NCI-H1930 (cell line): ENCODE measurements around the gene IFNK.

Source experiments
- DNase-seq, 2 experiments: peaks; one replicate each; lab custom pipeline; 2025; lab: John Stamatoyannopoulos, UW

Gene IFNK

DNA sequence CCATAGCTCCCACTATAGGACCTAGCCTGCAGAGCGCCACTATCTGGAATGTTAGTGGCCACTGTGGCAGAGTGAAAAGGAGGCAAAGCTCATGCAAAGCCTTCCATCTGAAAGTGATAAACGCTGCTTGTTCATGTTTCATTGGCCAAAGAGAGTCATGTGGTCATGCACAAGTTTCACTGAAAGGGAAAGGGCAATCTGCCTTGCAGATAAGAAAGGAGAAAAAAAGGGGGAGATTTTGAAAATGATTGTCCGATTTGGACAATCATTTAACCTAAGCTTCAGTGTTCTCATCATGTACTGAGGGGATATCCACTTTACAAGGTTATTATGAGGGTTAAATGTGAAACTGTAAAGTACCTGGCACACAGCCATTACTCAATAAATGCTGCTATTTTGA lies 14.6 kb downstream of the IFNK start:
- no peak for DNase-seq

DNA sequence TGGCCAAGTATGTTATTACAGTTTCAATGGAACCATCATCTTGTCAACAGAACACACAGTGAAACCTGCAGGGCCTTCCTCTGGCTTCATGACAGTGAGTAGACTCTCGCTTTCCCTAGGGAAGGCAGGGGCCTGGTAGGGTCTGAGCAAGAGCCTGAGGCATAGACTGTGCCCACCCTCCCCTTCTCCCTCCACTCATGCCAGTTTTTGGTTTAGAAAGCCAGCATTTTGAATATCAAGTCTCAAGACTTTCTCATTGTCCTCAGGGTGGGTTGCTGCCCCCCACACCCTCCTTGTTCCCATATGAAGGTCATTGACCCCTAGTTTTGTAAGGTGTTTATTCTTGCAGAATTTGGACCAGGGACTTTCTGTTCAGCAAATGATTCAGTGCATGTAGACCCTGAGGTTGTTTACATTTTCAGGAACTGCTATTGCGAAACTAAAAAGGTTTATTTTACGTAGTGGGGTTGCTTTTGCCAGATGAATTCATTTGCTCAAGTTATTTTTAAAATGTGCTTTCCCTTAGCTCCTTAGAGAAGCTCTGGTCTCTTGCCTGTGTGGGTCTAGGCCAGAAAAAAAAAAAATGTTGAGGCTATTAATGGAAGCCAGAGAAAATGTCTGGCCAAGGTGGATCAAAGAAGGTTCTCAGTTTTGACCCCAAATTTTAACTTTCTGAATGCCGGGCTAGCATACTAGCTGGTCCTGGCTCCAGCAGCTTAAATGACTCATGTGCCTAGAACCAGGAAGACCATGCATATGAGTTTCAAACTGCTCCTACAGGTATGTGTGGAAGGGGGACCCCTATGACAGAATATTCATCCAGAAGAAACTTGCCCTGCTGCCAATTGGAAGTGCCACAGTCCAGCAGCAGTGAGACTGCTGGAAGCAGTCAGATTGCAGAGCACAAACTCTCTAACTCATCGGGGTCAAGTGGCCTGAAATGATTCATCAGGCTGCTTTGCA lies 15.7 kb downstream of the IFNK start:
- DNase-seq, result no peak

DNA sequence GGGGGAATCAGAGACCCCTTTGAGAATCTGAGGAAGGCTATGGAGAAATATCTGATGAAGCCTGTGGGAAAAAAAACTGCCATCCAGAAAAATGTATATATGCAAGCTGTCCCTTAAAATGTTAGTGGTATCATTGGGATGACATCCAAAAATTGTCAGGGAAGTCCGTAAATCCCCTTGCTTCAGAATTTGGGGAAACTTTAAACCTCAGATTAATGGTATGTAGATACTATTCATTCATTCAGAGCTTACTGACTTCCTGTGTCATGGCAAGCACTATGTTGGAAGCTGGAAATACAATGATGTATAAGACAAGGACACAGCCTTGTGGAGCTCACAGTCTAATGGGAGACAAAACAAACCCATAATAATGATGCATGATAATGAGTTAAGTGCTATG lies 16.4 kb downstream of the IFNK start:
- no peak for DNase-seq

DNA sequence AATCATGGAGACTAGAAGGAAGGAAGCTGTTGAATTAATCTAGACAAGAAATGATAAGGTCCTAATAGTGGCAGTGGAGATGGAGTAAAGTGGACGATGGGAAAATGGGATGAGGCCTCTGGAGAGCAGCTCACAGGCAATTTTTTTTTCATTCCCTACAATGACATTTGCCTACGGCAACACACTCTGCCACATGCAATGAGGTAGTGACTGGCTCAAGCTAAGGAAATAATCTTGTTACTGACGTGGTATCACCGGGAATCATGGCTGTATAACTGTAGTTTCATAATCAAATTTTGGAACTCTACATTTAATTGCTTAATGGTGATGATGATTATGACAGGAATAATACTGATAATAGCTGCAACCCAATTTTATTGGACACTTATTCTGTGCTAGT lies 17.6 kb downstream of the IFNK start:
- DNase-seq, result no peak

DNA sequence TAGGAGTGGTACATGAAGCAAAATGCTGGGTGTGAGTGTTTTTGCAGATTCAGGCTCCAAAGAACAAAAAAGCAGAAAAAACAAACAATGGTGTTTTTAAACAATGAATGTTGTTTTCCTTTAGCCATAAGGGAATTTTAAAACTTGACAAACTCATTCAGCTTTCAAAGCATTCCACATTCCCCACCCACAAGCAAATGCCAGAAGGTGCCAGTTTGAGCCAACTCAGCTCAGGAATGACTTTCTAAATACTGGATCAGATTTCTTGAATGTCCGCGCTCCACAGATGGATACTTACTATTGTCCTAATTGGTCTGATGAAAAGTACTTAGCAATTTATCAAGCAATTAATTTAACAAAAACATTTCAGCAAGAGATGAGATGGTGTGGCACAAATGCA lies 18.4 kb downstream of the IFNK start:
- DNase-seq, result no peak

DNA sequence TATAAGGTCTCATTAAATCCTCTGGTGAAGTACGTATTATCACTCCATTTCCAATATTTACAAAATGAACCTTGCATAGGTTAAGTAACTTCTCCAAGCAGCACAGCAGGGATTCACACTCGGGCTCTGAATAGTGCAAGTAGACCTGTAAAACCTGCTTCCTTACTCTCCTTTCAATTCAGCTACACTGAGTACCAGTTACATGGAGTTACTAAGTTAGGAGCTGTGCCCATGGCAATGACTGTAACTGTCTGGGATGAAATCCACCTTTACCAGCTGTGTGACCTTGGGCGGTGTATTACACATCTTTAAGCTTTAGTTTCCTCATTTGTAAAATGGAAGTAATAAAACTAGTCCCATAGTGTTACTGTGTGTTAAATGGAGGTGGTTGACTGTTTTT lies 21.4 kb downstream of the IFNK start:
- no peak for DNase-seq

DNA sequence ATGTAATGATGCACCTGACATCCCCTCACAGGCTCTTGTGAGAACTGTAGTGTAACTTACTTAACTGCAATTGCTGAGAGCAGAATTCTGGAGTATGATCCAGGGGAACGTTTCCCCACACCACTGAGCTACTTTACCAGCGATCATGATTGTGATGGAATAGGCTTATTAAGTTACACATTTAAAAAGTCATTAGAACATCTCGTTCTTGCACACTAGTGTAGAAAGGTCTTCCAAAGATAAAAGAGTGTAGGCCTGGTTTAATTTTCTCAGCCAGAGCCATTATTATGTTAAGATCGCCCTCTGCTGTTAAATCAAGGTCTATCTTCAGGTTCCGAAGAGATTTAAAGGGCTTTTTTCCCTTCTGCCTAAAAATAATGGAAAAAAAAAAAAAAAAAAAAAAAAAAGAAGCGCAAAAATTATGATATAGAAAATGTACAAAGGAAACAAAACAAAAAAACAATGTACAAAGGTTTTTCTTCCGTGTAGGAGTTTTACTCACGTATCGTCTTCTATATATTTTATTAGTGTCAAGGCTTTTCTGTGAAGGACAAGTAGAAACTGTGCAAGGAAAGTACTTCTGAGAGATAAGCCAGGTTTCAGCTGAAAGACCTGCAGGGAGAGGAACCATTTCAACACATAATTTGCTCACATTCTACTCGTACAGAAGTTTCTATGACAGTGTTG lies 24.1 kb downstream of the IFNK start:
- no peak for DNase-seq

DNA sequence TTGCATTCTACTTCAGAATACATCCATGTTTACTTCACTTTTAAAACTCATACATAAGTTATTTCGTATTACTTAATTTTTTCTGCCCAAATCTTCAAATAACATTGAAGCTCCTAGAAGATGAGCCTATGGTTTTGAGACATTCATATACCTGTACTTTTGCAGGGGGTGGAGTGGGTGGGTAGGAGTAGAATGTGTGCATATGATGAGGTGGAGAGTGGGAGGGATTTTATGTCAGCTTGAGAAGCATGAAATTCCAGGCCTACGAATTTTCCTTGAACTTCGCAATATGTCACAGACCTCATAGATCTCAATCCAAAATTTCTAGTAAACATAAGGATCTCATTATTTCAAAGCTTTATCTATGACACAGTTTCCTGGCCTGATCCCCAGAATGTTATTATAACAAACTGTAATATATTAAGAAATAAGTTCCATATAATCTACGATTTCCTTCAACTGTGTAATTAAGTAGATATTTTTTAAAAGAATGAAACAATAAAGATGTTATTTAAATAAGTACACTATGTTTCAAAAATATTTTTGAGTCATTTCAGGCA lies 25.2 kb downstream of the IFNK start:
- no peak for DNase-seq

DNA sequence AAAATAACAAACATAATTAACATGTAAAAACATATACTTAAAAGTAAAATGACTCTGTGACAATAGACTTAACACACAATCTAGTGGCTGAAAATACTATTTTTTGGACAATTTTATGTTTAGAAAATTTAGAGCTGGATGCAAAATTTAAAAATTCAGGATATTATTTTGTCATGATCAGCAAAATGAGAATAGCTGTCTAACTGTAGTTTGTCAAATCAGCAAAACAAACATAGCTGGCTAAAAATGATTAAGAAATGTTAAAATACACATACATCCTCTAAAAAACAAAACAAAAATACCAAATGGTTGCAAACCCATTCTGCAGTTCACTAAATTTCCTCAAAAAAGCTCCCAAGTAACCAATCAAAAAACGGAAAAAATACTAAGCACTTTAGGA lies 30.6 kb downstream of the IFNK start:
- DNase-seq, result no peak

DNA sequence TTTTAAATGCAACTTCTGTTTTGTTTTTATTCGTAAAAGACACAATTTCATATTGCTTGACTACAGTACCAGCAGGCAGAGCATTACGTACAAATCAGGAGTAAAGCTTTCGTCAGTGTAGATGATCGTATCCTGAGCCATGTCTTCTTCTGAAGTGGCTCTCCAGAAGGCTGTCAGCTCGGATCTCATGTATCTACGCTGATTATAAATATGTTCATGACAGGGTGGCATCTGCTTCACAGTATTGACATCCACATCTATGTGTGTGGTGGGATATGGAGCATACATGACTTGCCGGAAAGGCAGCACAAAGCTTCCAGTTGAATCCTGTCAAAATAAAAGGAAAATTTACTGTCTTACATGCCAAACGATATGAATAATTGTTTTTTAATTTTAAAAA lies 32.4 kb downstream of the IFNK start:
- no peak for DNase-seq

DNA sequence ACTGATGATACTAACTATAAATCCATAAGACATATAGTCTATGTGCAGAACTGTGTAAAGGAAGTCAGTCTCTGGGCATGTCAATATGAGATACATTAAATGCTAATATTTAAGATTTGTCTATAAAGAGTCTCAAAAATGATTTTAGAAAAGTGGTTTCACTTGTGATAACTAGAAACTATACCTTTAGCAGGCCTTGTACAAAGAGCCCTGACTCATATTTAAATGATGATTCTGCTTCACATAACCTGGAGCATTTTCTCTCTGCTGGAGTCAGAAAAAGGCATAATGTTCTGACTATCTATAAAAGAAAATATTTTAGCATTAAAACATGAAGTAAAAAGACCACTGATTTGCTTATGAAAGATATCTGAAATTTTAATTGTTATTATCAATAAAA lies 34.2 kb downstream of the IFNK start:
- DNase-seq, result no peak

DNA sequence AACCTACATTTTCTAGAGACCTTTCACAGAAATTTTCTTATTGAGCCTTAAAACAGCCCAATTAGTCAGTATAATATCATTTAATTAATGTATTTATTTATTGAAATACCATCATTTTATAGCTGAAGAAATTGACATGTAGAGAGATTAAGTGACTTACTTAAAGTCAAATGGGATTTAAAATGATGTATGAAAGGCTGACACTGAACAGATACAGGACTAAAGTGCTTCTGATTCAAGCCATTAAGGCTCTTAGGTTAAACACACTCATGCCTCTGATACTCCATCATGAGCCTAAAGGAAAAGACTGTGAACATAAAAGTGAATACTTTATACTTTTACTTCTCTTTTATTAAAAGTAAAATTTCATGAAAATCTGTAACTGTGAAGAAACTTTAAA lies 36.4 kb downstream of the IFNK start:
- DNase-seq, result no peak

DNA sequence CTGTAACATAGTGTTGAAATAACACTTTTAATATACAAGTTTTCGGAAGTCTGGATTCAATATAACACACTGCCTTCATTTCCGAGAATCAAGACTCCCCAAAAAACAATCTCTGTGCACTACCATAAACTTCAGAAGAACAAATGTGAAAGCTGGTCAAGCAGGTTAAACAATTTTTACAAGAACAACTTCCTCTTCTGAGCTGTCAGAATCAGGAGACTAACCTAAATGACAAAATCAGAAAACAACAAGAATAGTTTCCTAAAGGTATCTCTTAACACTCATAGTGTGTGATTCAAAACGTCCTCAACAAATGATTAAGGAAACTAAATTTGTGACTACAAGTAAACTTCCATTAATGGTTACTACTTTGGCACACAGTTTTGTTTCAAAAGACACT lies 37.6 kb downstream of the IFNK start:
- DNase-seq, result no peak

DNA sequence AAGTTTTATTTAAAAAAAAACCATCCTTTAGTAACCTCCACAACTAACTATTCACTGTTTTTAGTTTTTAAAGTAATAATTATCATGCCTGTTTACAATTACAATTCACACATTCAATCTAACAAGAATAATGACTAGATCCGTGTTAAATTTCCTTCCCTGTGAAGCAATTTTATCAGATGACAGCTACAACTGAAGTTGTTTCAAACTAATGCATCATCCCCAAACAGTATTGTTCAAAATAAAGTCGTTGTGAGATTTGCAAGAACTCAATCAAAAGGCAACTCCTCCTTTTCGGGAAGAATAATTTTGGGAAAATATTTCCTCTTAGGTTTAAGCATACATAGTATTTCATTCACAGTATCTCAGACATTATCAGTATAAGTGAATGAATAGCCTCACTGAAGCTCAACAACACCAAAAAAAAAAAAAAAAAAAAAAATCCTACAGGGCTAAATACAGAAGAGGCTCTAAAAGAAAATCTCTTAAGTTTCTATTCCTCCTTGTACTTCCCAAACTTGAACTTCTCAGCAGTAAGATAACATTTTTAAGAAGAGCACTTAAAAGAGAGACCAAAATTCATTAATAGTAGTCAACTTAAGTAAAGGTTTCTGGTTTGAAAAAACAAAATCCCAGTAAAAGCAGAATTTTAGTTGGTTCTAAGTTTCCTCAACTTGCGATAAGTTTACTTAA lies 39.8 kb downstream of the IFNK start:
- DNase-seq, result no peak

DNA sequence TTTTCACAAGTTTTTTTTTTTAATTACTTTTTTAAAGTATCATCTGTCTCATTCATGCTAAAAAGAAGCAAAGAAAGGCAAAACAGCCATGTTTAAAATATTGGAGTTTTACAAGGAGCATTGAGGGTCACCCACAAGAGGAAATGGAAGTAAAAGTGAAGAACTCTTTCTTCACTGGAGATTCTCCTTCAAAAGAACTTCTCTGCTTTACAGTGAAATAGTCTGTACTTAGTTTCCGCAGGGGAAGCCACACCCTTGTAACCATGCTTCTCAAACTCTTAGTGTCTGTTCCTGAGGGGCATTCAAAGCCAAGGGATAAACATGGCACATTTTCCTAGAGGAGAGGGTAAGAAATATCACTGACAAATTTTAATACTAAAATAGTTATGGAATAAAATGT lies 40.6 kb downstream of the IFNK start:
- no peak for DNase-seq

DNA sequence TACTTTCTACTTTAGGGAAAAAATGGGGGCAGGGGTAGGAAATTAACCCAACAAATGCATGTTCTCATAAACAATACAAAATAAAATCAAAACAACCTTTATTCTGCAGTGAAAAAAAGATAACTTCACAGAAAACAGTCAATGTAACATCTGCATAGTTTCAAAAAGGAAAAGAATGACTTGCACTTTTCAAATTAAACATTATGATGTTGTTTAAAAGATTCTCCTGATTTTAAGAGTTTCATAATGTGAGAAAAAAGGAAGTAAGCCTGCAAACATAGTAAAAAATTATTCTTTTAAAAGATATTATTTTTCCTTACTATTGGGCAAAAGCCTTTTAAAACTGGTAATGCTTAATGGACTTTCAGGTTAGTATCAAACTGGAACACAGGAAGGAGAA lies 41.6 kb downstream of the IFNK start:
- no peak for DNase-seq

DNA sequence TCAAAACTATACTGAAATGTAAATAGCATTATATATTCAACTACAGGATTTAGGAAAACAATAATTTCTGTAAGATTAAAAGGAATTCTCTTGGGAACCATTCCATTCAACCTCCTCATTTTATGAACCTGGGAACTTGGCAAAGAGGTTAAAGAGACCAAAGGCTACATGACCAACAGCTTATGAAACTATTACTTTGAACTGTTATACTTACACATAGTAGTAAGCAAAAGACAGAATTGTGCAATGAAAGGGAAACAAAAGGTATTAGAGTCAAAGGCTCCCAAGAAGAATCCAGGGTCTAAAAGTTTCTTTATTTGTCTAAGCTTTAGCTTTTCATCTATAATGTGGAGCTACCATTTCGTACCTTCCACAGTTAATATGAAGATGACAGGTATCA lies 42.0 kb downstream of the IFNK start:
- no peak for DNase-seq

DNA sequence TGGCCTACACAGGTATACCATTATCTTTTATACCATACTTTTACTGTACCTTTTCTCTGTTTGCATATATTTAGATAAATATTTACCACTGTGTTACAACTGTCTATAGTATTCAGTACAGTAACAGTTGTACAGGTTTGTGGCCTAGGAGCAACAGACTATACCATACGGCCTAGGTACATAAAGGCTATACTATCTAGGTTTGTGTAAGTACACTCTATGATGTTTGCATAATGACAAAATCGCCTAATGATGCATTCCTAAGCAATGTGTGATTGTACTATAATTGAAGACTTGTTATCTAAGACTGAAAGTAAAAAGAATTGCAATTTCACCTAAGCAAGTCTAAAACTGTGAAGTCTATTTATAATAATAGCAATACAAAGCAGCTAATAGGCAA lies 45.3 kb downstream of the IFNK start:
- DNase-seq, result no peak

DNA sequence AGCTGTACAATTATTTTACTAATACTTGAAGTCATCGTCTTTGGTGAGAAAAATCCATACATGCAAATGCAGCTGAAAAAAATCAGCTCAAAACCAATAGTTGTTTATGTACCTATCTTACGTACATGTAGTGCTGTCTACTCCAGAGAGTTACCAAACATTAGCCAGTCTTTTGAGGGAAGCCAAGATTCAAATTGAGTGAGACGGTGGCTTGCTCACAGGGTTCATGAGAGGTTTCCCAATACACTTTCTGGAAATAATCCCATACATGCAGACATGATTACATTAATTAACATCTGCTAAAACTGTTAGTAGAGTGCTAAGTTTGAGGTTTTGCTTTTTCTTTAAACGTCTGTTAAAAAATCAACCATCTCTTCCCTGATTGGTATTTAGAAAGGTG lies 46.9 kb downstream of the IFNK start:
- DNase-seq, result no peak

DNA sequence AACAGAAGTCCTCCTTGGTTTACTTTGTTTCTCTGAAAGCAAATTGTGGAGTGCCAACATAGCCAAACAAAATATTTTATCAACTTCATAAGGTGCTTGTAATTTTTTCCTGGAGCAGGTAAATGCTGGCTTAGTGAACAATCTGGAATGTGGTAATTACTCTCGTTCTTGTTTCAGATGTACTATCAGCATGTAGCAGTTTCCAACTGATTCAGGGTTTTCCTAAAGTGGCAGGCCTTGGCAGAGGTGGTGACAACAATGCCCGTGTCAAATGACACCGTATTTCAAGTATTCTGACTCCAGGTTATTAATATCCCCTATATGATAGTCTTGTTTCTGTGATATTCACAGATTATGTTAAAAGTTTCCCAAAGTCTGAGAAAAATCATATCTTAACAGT lies 48.0 kb downstream of the IFNK start:
- no peak for DNase-seq

DNA sequence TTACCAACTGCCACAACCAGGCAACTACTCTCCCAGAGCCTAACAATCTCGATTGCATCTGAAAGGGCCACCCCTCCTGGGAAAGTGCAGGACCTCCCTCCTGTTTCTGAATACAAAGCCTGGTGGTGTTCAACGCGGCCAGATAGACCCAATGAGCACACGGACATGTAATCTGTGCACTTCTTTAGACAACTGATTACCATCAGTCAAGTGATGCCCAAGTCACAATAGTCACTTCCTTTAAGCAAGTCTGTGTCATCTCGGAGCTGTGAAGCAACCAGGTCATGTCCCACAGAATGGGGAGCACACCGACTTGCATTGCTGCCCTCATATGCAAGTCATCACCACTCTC lies 48.5 kb downstream of the IFNK start:
- no peak for DNase-seq

DNA sequence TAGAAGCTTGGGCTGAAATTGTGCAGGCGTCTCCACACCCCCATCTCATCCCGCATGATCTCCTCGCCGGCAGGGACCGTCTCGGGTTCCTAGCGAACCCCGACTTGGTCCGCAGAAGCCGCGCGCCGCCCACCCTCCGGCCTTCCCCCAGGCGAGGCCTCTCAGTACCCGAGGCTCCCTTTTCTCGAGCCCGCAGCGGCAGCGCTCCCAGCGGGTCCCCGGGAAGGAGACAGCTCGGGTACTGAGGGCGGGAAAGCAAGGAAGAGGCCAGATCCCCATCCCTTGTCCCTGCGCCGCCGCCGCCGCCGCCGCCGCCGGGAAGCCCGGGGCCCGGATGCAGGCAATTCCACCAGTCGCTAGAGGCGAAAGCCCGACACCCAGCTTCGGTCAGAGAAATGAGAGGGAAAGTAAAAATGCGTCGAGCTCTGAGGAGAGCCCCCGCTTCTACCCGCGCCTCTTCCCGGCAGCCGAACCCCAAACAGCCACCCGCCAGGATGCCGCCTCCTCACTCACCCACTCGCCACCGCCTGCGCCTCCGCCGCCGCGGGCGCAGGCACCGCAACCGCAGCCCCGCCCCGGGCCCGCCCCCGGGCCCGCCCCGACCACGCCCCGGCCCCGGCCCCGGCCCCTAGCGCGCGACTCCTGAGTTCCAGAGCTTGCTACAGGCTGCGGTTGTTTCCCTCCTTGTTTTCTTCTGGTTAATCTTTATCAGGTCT lies 49.0 kb downstream of the IFNK start, which contains the start of gene C9orf72:
C9orf72 (minus strand) TSS at position 564 of the 716 bp plus-strand sequence. CDS start 6,361 bp downstream, outside the sequence.
- DNase-seq, result peak; percentile 89
